Mammary epithelial cell (primary cell): ENCODE measurements around the gene KIF1A.

ENCODE experiments used
- EZH2 ChIP-seq: IDR thresholded peaks from 2 replicates; pipeline ENCODE4 v1.6.1; 2012; ENCODE audit warnings: low read length, inconsistent platforms, borderline replicate concordance
- TF ChIP-seq, protein P1 (sequence below), 2 donors: IDR thresholded peaks in 1 of 2; conservative IDR thresholded peaks in 1 of 2; 2 replicates each; pipeline ENCODE4 v1.5.1; 2011 to 2012; ENCODE audit warnings: inconsistent platforms in 2 of 2, low read length in 2 of 2, mild to moderate bottlenecking in 2 of 2, control low read depth in 1 of 2, low read depth in 1 of 2; ENCODE audit not compliant: insufficient read depth in 1 of 2; ENCODE audit errors: extremely low read depth in 1 of 2

DNA sequence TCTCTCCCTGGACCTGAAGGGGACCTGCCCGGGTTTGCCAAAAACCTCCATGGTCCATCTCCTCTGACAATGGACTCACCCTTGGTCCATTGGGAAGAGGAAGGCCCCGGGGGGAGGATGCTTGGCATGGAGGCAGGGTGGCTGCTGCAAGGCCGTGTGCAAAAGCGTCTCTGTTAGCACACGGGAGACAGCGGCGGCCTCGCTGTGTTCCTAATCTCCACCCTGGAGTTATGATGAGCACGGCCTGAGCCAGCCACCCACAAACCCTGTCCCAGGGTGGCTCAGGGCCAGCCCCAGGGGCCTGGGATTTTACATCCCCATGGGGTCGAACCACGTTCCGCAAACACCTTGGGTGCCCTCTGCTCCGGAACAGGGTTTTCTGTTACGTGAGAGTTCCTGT is 92.6 kb downstream of the KIF1A start:
- TF ChIP-seq, protein P1, sequence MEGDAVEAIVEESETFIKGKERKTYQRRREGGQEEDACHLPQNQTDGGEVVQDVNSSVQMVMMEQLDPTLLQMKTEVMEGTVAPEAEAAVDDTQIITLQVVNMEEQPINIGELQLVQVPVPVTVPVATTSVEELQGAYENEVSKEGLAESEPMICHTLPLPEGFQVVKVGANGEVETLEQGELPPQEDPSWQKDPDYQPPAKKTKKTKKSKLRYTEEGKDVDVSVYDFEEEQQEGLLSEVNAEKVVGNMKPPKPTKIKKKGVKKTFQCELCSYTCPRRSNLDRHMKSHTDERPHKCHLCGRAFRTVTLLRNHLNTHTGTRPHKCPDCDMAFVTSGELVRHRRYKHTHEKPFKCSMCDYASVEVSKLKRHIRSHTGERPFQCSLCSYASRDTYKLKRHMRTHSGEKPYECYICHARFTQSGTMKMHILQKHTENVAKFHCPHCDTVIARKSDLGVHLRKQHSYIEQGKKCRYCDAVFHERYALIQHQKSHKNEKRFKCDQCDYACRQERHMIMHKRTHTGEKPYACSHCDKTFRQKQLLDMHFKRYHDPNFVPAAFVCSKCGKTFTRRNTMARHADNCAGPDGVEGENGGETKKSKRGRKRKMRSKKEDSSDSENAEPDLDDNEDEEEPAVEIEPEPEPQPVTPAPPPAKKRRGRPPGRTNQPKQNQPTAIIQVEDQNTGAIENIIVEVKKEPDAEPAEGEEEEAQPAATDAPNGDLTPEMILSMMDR (conservative IDR thresholded peaks at IDR 0.05 in 1 of 2, IDR thresholded peaks at IDR 0.05 in 1 of 2; ENCODE audit: extremely low read depth in 1 of 2, insufficient read depth in 1 of 2, low read depth in 1 of 2, low read length in 2 of 2): no peak
- TF ChIP-seq EZH2: no peak
